Activated CD4-positive, alpha-beta T cell treated with anti-CD3 and anti-CD28 coated beads, Interleukin-2, Interleukin-4, amounts not matched to agents 100 ng/mL and 50 ng/mL, durations not matched to agents 16 hours and 8 hours (primary cell): ENCODE measurements around the gene MSANTD2.
"Not testable (repeated sequence)": the region's sequence is repeated elsewhere in the genome, so short reads cannot be mapped to it uniquely, and the experiment has no call there.

ENCODE experiments used
- DNase-seq: peaks from one replicate; pipeline ENCODE4 v3.0.0-alpha.2; 2020; ENCODE audit warnings: low spot score

The MSANTD2 gene

DNA sequence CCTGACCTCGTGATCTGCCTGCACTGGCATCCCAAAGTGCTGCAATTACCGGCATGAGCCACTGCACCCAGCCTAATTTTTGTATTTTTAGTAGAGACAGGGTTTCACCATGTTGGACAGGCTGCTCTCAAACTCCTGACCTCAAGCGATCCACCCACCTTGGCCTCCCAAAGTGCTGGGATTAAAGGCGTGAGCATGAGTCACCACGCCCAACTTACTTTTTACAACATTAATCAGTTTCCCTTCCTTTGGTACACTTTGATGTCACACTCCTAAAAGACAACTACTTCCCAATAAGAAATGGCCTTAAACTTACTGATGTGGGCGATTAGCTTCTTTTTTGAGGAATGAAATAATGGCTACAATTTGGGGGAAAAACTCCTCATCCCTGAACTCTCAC, 29.2 kb downstream of the MSANTD2 start:
- not testable (repeated sequence) for DNase-seq

DNA sequence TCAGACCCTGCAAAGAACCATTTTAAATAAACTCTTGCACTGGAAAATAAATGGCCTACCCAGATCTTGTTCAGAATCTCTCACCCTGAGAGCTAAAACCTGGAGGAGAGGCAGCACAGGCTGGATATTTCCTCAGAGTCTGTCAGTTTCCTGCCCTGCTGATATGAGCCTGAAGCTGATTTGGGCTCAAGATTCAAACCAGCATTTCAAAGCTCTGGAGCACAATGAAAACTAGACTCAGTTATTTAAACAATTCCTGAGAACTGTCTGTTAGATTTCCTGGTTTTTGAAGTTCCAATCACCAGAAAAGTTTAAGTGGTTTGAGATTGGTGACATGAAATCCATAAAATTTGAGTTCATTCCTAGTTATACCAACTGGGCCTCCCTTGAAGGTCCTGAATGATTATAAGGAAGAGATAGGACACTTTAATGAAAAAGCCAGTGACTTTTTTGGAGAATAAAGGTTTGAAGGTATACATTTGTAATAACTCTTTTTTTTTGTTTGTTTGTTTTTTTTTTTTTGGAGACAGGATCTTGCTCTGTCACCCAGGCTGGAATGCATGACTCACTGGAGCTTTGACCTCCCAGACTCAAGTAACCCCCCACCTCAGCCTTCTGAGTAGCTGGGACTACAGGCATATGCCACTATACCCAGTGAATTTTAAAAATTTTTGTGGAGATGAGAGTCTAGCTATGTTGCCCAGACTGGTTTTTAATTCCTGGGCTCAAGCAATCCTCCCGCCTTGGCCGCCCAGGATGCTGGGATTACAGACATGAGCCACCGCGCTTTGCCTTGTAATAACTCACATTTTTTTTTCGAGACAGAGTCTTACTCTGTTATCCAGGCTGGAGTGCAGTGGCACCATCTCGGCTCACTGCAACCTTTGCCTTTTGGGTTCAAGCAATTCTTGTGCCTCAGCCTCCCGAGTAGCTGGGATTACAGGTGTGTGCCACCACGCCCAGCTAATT, 30.1 kb downstream of the MSANTD2 start:
- DNase-seq: no peak

DNA sequence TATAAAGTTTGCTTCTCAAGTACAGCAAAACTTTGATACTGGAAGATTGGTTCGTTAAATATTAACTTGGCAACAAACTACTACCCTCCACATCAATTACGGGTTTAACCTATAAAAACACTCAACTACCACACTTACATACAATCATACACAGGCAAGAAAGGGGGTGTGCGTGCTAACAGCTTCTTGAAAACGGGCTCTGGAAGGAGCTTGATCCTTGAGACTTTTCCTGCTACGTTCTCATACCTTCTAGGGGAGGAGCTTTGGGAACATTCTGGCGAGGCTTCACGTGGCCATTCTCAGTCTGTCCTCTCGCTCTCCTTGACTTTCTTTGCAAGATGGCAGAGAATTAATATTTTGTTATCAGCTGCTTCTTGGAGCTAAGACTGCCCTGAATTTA, 31.3 kb downstream of the MSANTD2 start:
- no peak for DNase-seq

DNA sequence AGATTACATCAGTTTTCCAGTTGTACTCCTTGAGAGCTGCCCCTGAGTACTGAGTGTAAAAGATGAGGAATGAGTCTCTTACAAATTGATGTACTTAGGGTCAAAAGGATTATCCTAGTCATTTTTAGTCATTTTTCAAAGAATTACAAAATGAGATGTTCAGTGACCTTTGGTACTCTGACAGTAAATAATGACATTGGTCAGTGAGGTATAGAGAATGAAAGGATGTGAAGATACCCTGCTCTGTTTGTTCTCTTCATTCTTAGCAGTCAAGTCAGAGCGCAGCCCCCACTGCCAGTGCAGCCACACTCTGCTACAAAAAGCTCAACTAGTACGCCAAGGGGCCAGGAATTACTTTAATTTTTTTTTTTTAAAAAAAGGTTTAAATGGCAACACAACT, 34.0 kb downstream of the MSANTD2 start:
- no peak for DNase-seq

DNA sequence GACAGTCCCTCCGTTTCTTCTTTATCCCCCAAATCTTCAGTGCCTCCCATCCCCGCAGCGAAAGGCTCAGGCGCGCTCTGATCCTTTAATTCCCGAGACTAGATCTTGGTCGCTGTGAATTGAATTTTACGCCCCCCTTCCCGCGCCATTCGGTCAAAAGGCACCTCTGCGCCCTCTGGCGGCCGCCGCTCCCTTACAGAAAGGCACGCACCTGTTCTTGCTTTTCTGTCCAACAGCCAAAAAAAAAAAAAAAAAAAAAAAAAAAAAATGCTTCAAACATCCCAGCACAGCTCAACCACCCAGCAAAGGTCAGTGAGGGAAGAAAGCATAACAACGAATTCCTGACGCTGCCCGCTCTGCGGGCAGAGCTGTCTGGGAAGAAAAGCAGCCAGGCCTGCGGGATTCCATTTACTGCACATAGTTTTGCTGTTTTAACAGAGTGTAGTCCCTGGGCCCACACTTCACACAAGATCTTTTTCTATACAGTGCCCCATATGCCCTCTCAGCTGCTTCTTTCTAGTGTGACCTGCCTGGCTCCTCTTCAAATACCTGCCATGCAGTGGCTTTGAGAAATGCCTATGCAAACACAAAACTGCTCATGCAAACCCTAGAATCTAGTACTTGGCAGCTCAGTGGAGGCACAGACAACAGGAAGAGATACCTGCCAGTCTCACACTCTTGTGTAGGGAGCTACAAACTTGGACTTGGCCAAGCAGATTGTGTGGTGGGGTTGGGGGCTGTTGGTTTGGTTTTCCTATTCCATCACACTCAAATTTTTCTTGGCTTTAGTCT, 36.9 kb downstream of the MSANTD2 start:
- peak; percentile 77 for DNase-seq

DNA sequence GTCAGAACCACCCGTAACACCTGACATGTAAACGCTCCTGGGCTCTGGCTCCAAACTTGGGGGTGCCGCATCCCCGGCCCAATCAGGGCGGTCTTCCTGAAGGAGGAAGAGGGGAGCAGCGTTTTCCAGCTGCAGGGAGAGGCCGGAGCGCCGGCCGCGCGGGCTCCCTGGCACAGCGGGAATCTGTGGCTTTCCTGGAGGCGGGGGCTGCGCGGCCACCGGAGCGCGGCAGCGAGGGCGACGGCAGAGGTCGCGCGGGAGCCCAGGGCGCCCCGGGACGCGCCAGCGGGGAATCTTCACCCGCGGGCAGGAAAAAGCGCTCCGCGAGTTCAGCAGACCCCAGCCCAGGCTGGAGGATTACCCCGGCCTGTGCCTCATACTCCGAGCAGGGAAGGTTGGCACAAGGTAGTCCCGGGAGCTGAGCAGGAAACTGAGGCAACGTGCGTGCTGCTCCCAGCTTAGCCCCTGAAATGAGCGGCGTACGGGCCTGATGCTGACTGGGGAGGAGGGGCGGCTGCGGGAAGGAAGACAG, 37.5 kb downstream of the MSANTD2 start:
- DNase-seq: no peak

DNA sequence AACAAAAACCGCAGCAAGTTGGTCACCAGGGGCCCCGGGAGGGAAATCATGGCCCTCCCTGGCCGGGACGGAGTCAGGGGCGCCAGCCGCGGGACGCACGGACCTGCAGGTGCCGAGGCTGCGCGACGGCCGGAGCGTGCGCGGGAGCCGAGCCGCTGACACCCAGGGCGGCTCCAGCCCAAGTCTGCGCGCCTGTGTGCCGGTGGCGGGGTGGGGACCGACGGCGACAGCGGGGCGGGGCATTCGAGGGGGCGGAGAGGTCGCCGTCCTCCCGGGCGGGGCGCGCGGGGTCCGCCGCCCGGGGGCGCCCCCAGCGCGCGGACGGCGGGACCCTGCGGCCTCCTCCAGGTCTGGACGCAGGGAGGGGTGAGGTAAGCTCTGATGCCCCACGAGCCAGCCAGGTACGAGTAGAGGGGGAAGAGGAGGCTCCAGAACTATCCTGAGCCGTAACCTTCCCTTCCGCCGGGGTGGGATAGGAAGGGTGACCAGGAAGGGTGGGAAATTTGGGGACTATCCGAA, 38.0 kb downstream of the MSANTD2 start, which contains the start of gene ESAM:
TSS of gene ESAM (minus strand) at position 186 of the 519 bp plus-strand sequence. CDS start at position 50, 136 bp downstream.
- DNase-seq: peak; percentile 54

DNA sequence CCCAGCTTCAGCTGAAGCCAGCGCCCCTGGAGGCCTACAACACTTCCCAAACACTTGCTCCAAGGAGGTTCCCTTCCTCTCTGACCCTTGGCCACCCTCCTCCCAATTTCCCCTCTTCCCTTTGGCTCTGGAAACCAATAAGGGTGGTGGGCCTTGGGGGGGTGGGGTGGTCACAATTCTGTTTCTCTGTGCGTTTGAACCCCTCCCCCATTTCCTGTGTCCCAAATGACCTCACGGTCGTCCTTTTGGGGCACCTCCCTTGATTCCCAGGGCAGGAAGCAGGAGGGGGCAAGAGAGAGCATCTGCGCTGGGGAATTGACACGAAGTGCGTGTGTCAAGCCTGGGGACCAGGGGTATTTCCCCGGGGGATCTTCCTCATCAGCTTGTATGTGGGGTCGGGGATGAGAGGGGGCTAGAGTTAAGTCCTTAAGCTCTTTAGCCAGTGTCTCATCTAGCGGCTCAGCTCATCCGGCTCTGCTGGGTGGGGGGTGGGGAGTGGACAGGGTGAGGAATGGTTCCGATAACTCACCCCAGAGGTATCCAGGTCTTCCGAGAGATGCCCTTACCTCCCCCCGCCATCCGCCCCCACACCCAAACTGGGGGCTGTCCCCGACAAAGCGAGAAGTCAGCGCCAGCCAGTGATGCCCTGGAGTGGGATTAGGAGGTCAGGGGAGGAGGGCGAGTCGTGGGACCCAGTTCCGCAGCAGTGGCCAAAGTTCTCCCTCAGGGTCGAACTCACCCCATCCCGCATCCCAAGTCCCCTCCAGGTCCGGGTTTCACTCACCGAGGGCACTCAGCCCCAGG, 38.7 kb downstream of the MSANTD2 start:
- DNase-seq: no peak

DNA sequence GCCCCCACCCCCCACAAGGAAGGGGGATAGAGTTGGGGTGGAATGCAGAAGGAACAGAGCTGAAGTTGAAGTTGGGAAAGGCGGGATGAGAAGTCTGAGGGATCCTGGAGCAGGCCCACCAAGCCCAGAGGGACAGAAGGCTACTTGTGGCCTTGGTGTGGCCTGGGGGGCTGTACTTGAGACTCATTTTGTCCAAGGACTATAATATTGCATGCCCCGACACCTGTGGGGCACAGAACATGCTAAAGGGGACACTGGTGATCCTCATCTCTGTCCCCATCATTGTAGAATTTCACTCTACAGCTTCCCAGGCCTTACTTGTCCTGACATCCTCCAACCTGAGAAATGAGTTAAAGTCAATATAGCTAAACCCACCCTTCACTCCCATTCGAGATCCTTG, 39.4 kb downstream of the MSANTD2 start:
- DNase-seq: no peak

DNA sequence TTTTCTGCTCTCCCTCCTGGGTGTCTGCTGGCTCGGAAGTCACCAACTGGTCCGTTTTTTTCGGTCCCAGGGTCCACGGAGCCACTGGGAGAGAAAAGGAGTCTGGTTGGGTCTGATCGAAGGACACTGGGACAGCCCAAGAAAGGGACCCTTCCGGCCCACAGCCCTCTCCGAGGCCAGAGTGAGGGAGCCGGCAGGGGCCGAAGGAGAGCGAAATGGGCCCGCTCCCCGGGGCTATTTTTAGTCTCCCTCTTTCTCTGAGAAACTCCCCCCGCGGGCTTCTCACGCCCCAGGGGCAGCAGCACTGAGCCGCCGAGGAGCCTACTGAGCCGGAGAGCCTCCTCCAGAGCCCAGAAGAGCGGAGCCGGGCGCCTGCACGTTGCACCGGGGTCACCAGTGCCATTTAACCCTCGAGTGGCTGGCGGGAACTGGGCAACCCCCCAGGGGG, 40.0 kb downstream of the MSANTD2 start:
- no peak for DNase-seq

DNA sequence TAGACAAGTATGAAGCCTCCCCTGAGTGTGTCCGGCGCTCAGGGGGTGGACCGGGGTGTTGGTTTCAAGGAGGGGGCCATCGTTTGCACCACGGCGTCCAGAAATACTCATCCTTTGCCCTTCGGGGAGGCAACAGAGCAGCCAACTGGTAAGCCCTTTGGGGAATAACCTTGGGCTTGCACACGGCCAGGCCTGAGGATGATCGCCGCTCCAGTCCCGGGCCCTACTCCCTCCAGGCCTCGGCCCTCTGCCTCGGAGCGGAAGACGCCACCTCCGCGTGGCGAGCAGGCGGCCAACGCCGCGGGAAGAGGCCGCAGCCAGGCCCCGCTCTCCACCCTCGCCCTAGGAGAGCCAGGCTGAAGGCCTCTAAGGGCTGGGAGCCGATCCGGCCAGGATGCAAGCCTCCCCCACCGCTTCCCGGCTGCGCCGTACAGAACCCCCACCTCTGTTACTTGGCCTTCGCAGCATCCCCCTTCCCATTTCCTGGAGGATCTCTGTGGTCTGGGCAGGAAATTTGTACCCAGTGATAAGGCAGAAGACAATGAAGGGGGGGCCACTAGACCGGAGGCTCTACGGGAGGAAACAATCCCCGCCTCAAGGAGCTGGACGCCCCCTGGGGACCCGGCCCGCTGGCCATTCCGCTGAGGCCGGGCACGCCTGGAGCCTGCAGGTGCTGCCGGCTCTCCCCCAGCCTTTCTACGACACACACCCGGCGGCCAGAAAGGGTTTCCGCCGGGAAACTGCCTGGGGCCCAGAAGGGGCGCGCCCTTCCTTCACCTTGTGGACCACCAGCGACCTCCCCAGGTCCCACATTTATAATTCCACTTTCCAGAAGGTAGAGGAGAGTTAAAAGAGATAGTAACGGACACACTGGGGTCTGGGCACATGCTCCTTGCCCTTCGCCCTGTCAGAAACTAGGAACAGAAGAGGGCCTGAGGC, 40.7 kb downstream of the MSANTD2 start:
- DNase-seq: no peak

DNA sequence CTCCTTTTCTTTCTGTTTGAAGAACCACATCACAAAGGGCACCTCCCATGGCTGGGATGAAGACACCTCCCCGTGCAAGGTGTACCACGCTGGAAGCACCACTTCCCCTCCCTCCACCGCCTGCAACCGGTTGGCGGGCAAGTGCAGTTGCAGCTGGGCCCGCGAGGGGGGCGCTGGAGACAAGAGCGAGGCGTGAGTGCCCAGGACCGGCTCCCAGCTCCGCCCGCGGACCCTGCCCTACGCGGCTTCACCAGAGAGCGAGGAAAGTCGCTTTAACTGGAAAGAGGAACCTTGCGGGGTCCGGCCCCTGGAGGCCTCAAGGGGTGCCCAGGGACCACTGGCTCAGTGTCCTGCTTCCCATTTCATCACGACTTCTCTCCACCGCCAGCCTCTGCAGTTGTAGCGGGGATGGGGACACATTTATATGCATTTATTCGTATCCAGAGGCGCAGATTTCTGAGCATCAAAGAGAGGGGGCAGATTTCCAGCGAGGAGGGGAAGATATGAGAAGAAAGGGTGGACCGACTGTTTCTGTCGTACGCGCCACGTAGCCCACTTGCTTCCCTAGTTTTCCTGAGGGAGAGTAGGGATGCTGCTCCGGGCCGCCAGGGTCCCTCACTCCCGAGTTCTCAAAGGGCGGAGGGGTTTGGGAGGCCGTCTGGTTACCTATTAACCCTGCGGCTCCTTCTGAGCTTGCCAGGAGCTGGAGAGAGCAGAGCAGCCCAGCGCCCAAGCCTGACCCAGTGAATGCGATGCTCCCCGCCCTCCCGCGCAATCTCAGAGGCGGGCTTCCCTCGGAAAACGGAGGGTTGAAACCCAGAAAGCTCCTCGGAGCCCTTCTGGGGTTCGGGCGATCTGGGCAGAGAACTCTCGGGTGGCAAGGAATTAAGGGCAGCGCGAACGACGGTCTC, 41.6 kb downstream of the MSANTD2 start:
- peak; percentile 62 for DNase-seq

DNA sequence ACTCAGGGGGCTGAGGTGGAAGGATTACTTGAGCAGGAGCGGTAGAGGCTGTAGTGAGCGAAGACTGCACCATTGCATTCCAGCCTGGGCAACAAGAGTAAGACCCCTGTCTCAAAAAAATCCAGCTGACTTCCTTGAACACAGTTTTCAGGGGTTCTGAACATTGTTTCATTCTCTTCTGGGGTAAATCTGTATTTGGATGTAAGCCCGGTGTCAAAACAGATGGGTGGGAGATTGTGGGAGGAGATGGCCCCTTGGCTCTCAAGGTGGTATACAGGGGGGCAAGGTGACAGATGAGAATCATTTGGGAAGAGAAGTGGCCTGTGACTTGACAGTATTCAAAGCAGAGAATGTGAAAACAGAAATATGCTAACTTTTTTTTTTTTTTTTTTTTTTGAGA, 42.9 kb downstream of the MSANTD2 start:
- no peak for DNase-seq

DNA sequence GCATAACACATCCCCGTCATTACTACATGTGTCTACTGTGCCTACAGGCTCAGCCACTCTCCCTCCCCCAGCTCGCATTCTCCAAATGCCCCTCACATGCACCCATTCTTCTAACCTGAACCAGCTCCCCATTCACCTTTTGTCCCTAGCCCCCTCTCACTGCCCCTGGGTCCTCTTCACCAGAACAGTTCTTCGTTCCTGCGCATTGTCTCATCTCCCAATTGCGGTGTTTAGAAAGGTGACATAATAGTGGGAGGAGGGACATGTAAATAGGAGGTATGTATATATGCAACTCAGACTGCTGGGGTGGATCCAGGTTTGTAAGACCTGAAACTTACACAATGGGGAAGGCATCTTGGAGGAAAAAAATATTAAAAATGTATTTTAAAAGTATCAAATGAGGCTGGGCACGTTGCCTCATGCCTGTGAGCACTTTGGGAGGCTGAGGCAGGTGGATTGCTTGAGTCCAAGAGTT, 43.4 kb downstream of the MSANTD2 start:
- DNase-seq: no peak

DNA sequence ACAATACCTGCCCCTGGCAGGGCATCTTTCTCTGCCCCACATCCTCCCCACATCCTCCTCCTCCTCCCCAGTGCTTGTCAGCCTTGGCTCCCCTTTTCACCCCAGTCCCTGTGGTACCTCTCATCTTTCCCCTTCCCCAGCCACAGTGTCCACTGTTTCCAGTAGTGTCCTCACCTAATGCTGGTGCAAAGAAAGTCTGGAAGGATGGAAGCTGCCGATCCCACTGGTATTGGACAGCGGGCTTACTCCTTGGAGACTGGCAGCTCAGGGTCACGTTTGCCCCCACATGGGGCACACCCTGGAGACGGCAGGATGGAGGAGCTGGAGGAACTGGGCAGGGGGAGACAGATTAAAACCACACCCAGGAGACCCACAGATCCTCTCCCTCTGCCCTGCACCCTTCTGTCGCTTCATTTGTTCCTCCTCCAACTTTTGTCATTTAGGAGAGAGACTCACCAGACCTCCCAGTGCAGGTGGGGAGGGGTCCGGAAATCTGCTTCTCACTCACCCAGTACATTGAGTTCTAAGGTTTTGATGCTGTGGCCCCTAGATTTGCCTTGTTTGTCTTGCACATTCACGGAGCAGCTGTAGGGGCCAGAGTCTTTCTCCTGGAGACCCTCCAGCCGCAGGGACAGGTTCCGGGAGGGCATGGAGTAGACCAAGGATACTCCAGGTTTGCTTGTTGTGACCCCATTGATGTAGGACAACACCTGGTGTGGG, 44.0 kb downstream of the MSANTD2 start:
- no peak for DNase-seq

DNA sequence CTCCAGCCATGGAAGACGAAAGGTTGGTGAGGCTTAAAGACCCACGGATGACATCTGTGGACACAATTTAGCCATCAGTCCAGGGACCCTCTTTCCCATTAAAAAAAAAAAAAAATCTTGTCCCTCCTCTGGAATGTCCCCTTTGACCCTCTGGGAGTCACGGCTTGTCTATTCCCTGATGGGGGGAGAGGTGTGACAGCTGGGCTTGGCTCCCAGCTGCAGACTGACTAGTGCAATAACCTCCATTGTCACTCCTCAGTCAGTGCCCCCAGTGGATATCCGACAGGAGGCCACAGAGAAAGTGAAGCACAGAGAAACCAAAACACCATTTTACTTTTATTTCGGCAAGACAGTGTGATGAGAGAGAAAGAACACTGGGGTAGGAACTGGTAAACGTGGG, 45.5 kb downstream of the MSANTD2 start:
- DNase-seq: no peak

DNA sequence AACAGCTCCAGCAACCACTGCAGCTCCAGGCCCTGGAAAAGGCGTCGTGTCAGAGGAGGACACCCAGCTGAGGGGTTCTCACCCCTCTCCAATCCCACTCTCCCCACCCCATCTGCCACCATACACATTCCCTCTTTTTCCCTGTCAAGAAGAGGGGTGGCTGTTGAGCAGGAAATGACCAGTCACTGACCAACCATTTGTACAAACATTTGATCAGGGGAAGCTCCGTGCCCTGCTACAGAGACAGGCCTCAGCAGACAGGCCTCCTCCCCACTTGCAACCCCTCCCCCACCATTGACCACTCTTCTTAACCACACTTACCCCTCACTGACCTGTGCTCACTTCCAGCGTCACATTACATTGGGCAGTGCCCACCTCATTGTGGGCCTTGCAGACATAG, 45.9 kb downstream of the MSANTD2 start:
- no peak for DNase-seq

DNA sequence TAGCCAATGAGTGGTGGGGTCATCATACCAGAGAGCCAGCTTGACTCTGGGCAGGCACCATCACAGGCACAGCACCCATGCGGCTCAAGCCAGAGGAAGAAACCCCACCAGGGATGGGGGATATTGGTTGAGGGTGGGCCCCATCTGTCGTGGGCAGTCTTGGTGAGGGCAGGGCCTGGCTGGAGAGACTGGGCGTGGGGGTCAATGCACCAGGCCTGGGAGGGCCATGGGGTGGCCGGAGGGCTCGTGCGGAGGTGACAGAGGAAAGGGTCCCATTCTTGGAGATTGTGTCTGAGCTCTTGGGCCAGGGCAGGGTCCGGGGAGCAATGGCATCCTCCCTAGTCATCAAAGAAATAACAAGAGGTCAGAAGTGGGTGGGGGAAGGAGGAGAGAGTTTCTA, 46.6 kb downstream of the MSANTD2 start:
- no peak for DNase-seq
